Testis (tissue), 2 donors: ENCODE results near the gene TSPAN19.

ENCODE experiments used
- CTCF ChIP-seq, 3 experiments: fragments of 450-650 bp in 2 of 3; fragments of 200-600 bp in 1 of 3; sonication (generic) in 1 of 3; IDR thresholded peaks; one replicate each; pipeline ENCODE4 v1.5.1; 2016 to 2019; ENCODE audit warnings: antibody characterized with exemption in 3 of 3, mild to moderate bottlenecking in 2 of 3, moderate library complexity in 1 of 3
- POLR2A ChIP-seq: fragments of 450-650 bp; IDR thresholded peaks from one replicate; pipeline ENCODE4 v1.6.1; 2017; ENCODE audit warnings: antibody characterized with exemption, mild to moderate bottlenecking, moderate library complexity

DNA sequence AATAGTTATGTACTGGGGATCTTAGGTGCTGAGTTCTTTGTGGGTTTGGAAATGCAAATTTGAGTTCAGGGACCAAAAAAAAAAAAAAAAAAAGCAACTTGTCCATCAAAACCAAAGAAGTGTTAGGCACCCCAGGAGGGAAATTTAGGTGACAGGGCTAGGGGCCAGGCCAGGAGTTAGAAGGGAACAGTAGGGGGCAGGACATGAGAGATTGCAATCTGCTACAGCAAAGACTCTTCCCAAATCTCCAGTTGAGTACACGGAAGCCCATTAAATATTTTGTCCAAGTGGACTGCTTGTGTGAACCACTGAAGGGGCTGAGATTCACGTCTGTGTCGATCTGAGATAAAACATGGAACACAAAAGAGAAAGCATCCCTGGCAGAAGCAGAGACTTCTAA is 52.8 kb downstream of the TSPAN19 start:
- TF ChIP-seq CTCF (IDR thresholded peaks at IDR 0.05) (no peak), POLR2A (no peak)
